Activated T-cell treated with anti-CD3 and anti-CD28 coated beads, Interleukin-2, amount 50 U/mL, for 4 hours (primary cell): ENCODE measurements around the gene ADH5. TPM values are rescaled to one million over a fixed set of nuclear protein-coding genes. Genes with fewer than 3 reads are reported as not detected.
"Not testable (repeated sequence)": the region's sequence is repeated elsewhere in the genome, so short reads cannot be mapped to it uniquely, and the experiment has no call there.

Experiments used
- ATAC-seq, 2 donors: fragments of 200-7000 bp; cut with Tn5 transposase; one replicate each; pipeline ENCODE4 v1.10.0; 2021
- DNase-seq: peaks from one replicate; pipeline ENCODE4 v3.0.0-alpha.2; 2020
- H3K27me3 Mint-ChIP-seq: one replicate; pipeline ENCODE4 v1.8.0; 2021; ENCODE audit warnings: low read depth, mixed read lengths
- H3K36me3 Mint-ChIP-seq: one replicate; pipeline ENCODE4 v1.8.0; 2022; ENCODE audit warnings: mixed read lengths; ENCODE audit not compliant: insufficient read depth
- H3K4me1 Mint-ChIP-seq: one replicate; pipeline ENCODE4 v1.8.0; 2021; ENCODE audit warnings: low read depth, mixed read lengths
- H3K4me3 Mint-ChIP-seq: one replicate; pipeline ENCODE4 v1.8.0; 2021; ENCODE audit warnings: mild to moderate bottlenecking, moderate library complexity, mixed read lengths
- H3K9me3 Mint-ChIP-seq: one replicate; pipeline ENCODE4 v1.8.0; 2021; ENCODE audit warnings: mixed read lengths
- total RNA-seq, 3 donors: library from RNA; stranded (reverse); gene quantifications; one replicate each; pipeline ENCODE4 v1.2.1, GENCODE V29; 2021

The ADH5 gene
- total RNA-seq, 3 donors from 2014 or later: 86.2 to 93.1 (median 91.9) TPM

DNA sequence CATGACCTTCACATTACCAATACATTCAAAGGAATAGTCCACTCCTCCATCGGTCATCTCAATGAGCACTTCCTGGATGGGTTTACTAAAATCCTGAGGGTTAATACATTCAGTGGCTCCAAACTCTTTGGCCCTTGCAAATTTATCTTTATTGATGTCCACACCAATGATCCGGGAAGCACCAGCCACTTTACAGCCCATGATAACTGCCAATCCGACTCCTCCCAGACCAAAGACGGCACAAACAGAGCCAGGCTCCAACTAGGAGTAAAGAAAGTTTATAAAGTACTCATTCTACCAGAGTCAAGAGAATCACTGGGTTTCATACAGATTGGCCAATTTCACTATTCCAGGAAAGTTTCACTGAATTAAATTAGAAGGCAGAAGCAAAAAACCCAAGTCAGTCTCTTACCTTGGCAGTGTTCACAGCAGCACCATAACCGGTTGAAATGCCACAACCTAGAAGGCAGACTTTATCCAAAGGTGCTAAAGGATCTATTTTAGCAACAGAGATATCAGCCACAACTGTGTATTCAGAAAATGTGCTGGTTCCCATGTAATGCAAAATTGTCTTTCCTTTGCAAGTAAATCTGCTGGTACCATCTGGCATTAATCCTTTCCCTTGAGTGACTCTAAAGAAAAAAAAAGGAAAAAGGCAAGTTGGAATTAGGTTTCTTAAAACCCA is 12.2 kb downstream of the ADH5 start:
- DNase-seq (no peak), ATAC-seq (no peak)
- no peak overlapping the region for H3K4me3 Mint-ChIP-seq
- peaks cover 43% of the 10 kb centered on the region for H3K36me3 Mint-ChIP-seq
- H3K4me1 Mint-ChIP-seq: peaks cover 3% of the 10 kb centered on the region
- no peaks in the 10 kb centered on the region for H3K9me3 Mint-ChIP-seq
- no peaks in the 10 kb centered on the region for H3K27me3 Mint-ChIP-seq

DNA sequence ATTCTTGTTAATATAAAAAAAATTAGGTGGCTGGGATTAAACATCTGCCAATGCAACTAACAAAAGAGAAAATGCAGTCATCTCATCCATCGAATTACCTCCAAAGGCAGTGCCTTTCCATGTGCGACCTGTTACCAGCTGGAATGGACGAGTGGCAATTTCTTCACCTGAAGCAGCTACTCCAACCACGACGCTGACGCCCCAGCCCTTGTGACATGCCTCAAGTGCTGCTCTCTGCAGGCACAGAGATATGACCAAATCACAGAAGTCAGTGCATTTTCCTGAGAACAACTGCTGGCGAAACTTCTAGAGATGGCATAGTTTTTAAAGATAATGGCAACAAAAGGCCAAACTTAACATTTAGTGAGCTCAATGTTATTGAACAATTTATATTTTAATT is 13.8 kb downstream of the ADH5 start:
- ATAC-seq (no peak), DNase-seq (no peak)
- Mint-ChIP-seq H3K36me3 (peaks cover 39% of the 10 kb centered on the region), H3K9me3 (no peaks in the 10 kb centered on the region), H3K27me3 (no peaks in the 10 kb centered on the region), H3K4me3 (no peak overlapping the region), H3K4me1 (peaks cover 2% of the 10 kb centered on the region)

DNA sequence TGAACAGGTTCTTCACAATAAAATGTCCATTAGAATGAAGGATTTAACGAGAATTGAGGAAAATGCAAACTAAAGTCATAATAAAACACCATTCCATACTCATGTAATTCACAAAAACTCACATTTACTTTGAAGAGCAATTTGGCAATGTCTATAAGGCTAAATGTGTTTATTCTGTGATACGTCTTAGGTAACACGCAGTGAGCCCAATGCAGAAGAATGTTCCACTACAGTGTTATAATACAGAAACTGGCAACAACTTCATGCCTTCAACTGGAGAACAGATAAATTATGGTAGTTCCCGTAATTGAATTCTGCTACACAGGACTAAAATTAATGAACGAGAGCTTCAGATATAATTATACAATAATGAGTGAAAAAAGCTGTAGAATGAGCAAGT is 17.4 kb downstream of the ADH5 start:
- ATAC-seq (no peak), DNase-seq (no peak)
- H3K36me3 Mint-ChIP-seq: peaks cover 38% of the 10 kb centered on the region
- peaks cover 2% of the 10 kb centered on the region for H3K4me1 Mint-ChIP-seq
- no peaks in the 10 kb centered on the region for H3K9me3 Mint-ChIP-seq
- H3K4me3 Mint-ChIP-seq: no peak overlapping the region
- no peaks in the 10 kb centered on the region for H3K27me3 Mint-ChIP-seq

DNA sequence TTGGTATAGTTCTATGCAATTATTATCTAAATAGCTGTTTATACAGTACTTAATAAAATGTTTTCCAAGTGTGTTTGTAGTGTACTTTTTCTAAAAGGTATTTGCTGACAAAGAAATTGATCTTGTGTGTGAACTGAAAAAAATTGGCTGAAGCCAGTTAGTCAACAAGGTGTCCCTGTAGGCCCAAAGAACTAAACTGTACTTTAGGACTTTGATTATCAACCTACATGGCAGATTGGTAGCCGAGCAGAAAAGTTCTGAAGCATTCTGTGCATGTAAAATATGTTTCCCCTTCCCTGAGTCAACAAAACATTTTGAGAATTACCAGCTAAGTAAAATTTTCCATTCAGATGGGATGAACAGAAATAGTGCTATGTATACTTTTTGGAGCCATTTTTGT is 21.0 kb downstream of the ADH5 start:
- ATAC-seq (no peak), DNase-seq (no peak)
- H3K27me3 Mint-ChIP-seq: no peaks in the 10 kb centered on the region
- no peak overlapping the region for H3K4me3 Mint-ChIP-seq
- no peaks in the 10 kb centered on the region for H3K4me1 Mint-ChIP-seq
- H3K36me3 Mint-ChIP-seq: peaks cover 33% of the 10 kb centered on the region
- H3K9me3 Mint-ChIP-seq: no peaks in the 10 kb centered on the region

DNA sequence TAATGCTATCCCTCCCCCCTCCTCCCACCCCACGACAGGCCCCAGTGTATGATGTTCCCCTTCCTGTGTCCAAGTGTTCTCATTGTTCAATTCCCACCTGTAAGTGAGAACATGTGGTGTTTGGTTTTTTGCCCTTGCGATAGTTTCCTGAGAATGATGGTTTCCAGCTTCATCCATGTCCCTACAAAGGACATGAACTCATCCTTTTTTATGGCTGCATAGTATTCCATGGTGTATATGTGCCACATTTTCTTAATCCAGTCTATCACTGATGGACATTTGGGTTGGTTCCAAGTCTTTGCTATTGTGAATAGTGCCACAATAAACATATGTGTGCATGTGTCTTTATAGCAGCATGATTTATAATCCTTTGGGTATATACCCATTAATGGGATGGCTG is 23.1 kb downstream of the ADH5 start:
- H3K4me3 Mint-ChIP-seq, H3K27me3 Mint-ChIP-seq, ATAC-seq, DNase-seq, H3K9me3 Mint-ChIP-seq, H3K4me1 Mint-ChIP-seq: not testable (repeated sequence)
- peaks cover 39% of the 10 kb centered on the region for H3K36me3 Mint-ChIP-seq

DNA sequence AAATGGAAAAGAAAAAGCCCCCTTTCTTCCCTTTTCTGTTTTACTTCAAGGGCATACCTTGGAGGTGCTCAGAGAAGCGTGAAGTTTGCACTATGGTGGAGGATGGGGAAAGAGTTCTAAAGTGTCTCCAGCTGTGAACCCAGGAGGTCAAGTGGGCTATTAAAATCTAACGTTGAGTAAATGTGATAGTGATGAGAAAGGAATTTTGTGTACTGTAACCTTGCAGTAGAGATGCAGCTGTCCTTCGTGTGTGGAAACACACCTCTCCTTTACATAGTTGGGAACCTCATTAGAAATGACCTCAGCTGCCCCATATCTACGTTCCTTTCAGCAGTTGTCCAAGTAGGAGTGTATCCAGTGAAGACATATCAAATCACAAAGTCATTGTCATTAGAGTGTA is 26.5 kb downstream of the ADH5 start:
- no peaks in the 10 kb centered on the region for H3K9me3 Mint-ChIP-seq
- no peak overlapping the region for H3K4me3 Mint-ChIP-seq
- no peaks in the 10 kb centered on the region for H3K4me1 Mint-ChIP-seq
- no peak for ATAC-seq
- DNase-seq: no peak
- no peaks in the 10 kb centered on the region for H3K27me3 Mint-ChIP-seq
- H3K36me3 Mint-ChIP-seq: peaks cover 43% of the 10 kb centered on the region

DNA sequence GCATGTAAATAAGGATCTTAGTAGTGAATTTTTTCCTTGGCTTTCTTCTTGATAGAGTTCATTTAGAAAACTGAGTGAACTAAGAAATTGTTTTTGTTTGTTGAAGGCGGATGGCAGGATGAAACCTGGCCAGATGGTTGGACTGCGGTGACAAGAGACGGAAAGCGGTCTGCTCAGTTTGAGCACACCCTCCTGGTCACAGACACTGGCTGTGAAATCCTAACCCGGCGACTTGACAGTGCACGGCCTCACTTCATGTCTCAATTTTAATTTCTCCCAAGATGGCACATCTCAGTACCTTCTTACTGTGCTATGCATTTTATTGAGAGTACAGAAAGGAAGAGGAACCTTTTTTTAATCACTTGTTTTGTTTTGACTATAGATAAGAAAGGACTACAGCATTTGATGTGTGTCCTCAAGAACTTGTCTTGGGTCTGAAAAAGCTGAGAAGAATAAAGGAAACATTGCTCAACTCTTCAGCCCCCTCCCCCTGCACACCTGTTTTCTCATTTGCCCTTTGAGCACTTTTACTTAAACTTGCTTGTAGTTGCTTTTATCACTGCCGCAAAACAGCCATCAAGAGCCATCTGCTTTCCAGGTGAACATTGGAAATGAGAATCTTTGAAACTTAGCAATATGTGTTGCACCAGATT is 27.4 kb downstream of the ADH5 start:
- no peaks in the 10 kb centered on the region for H3K9me3 Mint-ChIP-seq
- H3K27me3 Mint-ChIP-seq: no peaks in the 10 kb centered on the region
- peaks cover 41% of the 10 kb centered on the region for H3K36me3 Mint-ChIP-seq
- no peak for ATAC-seq
- H3K4me1 Mint-ChIP-seq: peaks cover 1% of the 10 kb centered on the region
- no peak for DNase-seq
- H3K4me3 Mint-ChIP-seq: no peak overlapping the region

DNA sequence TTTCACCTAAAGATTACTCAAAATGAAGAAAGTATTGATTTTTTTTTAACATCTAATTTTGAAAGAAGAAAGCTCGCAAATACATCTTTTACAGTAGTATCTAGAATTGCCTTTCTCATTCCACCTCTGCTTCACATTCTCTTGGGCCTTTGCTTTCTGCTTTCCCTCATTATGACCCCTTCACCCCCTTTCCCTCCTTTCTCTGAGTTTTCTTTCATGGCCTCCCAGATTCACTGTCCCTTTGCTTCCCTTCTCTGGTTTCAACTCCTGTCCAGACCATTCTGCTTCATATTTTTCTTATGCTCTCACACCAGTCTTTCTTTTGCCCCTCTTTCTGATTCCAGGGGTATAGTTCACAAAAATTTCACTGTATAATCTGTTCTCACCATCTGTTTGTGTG is 29.0 kb downstream of the ADH5 start:
- Mint-ChIP-seq H3K4me1 (peaks cover 13% of the 10 kb centered on the region), H3K9me3 (no peaks in the 10 kb centered on the region), H3K27me3 (no peaks in the 10 kb centered on the region), H3K36me3 (peaks cover 38% of the 10 kb centered on the region), H3K4me3 (no peak overlapping the region)
- ATAC-seq: no peak
- no peak for DNase-seq

DNA sequence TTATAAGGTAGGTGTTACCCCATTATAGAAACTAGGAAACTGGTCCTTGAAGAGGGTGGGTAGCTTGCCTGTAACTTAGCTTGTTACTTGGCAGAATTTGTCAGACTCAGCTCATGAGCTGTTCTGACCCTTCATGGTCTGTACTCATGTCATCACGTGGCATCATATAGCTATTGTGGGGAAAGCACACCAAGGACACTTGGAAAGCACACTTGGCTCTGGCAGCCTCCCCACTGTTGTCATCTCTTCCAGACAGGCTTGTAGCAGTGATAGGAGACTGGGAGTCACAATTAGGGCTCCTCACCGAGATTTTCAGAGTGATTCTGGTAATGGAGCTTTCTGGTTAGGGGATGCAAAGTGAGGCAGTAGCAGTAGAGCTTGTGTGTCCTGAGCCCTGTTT is 30.4 kb downstream of the ADH5 start:
- Mint-ChIP-seq H3K9me3 (no peaks in the 10 kb centered on the region), H3K4me3 (no peak overlapping the region), H3K27me3 (no peaks in the 10 kb centered on the region), H3K36me3 (peaks cover 38% of the 10 kb centered on the region), H3K4me1 (peaks cover 19% of the 10 kb centered on the region)
- DNase-seq: no peak
- no peak for ATAC-seq

DNA sequence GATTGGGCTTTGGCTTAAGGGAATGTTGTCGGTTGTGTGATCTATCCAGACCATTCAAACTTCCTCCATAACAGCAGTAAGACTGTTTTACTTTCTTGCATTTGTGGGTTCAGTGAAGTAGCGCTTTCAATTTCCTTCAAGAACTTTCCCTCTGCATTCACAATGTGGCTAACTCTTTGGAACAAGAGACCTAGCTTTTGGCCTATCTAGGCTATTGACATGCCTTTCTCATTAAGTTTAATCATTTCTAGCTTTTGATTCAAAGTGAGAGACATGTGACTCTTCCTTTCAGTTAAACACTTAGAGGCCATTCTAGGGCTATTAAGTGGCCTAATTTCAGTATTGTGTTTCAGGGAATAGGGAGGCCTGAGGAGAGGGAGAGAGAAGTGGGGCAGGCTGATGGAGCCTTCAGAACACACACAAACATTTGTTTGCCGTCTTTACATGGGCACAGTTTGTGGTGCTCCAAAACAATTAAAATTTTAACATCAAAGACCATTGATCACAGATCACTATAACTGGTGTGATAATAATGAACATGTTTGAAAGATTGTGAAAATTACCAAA is 34.1 kb downstream of the ADH5 start:
- Mint-ChIP-seq H3K4me3 (no peak overlapping the region), H3K27me3 (no peaks in the 10 kb centered on the region), H3K9me3 (no peaks in the 10 kb centered on the region), H3K4me1 (peaks cover 32% of the 10 kb centered on the region), H3K36me3 (peaks cover 44% of the 10 kb centered on the region)
- DNase-seq: no peak
- ATAC-seq: peak in 1 of 2 donors; percentile 10

DNA sequence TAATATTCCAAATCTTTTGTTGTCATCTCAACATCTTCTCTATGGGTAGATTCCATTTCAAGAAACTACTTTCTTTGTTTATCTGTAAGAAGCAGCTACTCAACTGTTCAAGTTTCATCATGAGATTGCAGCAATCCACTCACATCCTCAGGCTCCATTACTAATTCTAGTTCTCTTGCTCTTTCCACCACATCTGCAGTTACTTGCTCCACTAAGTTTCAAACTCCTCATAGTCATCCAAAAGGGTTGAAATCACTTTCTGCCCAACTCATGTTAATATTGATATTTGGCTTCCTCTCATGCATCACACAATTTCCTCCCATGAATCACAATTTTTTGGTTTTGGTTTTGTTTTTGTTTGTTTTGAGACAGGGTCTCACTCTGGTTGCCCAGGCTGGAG is 35.7 kb downstream of the ADH5 start:
- ATAC-seq (peak; percentile 80 to 81), DNase-seq (no peak)
- peaks cover 50% of the 10 kb centered on the region for H3K36me3 Mint-ChIP-seq
- H3K9me3 Mint-ChIP-seq: no peaks in the 10 kb centered on the region
- no peak overlapping the region for H3K4me3 Mint-ChIP-seq
- H3K4me1 Mint-ChIP-seq: peaks cover 32% of the 10 kb centered on the region
- H3K27me3 Mint-ChIP-seq: no peaks in the 10 kb centered on the region

DNA sequence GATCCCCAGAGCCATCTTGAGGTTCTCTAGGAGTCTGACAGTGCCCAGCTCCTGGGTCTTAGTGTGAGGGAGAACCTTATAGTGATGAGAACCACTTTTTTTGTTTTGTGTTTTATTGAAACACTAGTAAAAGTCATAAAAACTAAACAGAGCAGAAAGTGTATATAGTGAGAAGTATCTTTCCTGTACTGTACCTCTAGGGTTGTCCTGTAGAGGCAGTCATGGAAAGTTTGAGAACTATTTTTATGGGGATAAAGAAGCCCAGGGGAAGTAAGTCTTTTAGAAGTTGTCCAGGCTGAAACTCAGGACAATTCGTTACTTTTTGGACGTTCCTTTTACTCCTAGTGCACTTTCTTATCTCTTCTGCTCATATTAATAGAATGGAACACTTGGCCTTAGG is 40.9 kb downstream of the ADH5 start:
- ATAC-seq (no peak), DNase-seq (no peak)
- Mint-ChIP-seq H3K4me1 (peaks cover 21% of the 10 kb centered on the region), H3K4me3 (no peak overlapping the region), H3K36me3 (peaks cover 48% of the 10 kb centered on the region), H3K9me3 (no peaks in the 10 kb centered on the region), H3K27me3 (no peaks in the 10 kb centered on the region)

DNA sequence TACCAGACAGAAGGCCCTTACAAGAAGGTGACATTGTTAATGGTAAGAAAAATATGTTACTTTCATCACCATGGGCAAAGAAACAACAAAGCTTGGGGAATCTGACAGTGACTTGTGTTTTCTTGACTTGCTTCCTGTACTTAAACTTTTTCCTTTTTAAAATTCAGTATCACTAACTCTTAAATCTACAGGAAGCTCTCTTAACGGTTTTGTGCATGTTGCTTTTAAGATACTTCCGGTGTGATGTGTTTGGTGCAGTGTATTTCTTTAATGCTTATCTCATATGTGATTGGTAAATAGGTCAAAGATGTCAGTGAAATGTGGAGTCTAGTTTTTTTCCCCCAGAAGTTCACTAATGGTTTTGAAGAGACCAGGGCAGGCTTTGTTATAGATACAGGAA is 45.2 kb downstream of the ADH5 start:
- peaks cover 26% of the 10 kb centered on the region for H3K36me3 Mint-ChIP-seq
- DNase-seq: no peak
- H3K9me3 Mint-ChIP-seq: peaks cover 2% of the 10 kb centered on the region
- no peak overlapping the region for H3K4me3 Mint-ChIP-seq
- peaks cover 17% of the 10 kb centered on the region for H3K4me1 Mint-ChIP-seq
- H3K27me3 Mint-ChIP-seq: no peaks in the 10 kb centered on the region
- no peak for ATAC-seq

DNA sequence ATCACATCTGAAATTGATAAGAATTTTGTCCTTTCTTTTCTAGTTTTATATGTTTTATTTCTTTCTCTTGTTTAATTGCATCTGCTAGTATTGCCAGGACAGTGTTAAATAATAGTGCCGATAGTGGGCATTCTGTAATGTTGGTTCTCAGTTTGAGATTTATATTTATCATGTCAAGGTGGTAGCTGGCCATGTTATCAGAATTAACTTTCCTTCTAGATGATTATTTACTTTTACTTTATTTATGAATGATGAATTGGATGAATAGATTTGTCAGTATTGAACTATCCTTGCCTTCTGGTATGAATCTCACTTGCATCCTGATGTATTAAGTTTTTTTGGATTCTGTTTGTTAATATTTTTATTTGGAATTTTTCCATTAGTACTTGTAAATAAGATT is 50.4 kb downstream of the ADH5 start:
- ATAC-seq (no peak), DNase-seq (no peak)
- H3K4me1 Mint-ChIP-seq: peaks cover 8% of the 10 kb centered on the region
- peaks cover 9% of the 10 kb centered on the region for H3K9me3 Mint-ChIP-seq
- H3K4me3 Mint-ChIP-seq: no peak overlapping the region
- no peaks in the 10 kb centered on the region for H3K27me3 Mint-ChIP-seq
- H3K36me3 Mint-ChIP-seq: peaks cover 40% of the 10 kb centered on the region

DNA sequence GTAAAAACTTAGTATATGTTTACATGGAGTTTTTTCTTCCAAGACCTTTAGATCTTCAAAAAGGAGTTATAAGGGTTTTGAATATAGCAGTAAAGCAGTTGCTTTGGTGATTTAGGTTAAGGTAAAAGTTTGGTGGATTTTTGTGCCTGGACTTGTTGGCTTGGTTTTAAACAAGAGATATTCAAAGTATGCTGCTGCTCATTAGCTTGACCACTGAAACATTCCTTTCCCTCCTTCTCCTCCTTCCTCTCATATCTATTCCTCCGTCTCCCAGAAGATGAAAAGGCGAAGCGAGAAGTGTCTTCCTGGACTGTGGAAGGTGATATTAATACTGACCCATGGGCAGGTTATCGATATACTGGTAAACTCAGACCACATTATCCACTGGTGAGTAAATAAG is 54.6 kb downstream of the ADH5 start:
- DNase-seq (no peak), ATAC-seq (no peak)
- peaks cover 9% of the 10 kb centered on the region for H3K9me3 Mint-ChIP-seq
- peaks cover 42% of the 10 kb centered on the region for H3K36me3 Mint-ChIP-seq
- no peak overlapping the region for H3K4me3 Mint-ChIP-seq
- H3K27me3 Mint-ChIP-seq: no peaks in the 10 kb centered on the region
- H3K4me1 Mint-ChIP-seq: peaks cover 20% of the 10 kb centered on the region
